ENCODE results near the gene SATB2. TPM values are rescaled to one million over a fixed set of nuclear protein-coding genes. Genes with fewer than 3 reads are reported as not detected.

SATB2 gene
- total RNA-seq, 1 experiment from 2014 or later = 3.0 TPM

DNA sequence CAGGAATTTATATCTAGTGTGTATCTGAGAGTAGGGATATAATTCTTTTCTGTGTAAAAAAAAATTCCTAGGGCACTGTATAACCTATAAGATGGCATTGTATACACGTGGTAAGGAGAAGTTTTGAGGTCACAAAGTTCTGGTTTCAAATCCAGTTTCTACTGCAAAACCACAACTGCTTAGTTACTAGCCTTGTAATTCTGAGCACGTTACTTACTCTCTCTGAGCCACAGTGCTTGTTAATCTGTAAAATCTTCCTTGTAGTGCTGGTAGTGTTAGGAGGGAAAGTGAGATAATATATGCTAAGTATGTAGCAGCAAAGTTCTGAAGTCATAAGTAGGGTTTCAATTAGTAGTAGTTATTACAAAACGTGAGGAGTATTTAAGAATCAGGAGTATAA lies 175.4 kb downstream of the SATB2 start:
- Histone ChIP-seq H4K20me1 (ENCODE audit: low read length) (no peaks in the 10 kb centered on the region), H3K27ac (ENCODE audit: low read length) (no peak overlapping the region), H2AFZ (ENCODE audit: low read length) (no peak overlapping the region), H3K36me3 (ENCODE audit: low read depth, low read length) (no peaks in the 10 kb centered on the region), H3K27me3 (ENCODE audit: low read length) (no peaks in the 10 kb centered on the region), H3K79me2 (ENCODE audit: low read length) (no peaks in the 10 kb centered on the region), H3K4me1 (ENCODE audit: insufficient read depth, low read length) (no peaks in the 10 kb centered on the region), H3K9me3 (ENCODE audit: low read length) (no peaks in the 10 kb centered on the region), H3K9me2 (replicated peaks; ENCODE audit: low read length) (no peaks in the 10 kb centered on the region), H3K4me2 (ENCODE audit: low read length) (no peak overlapping the region), H3K4me3 (ENCODE audit: low read length) (no peak overlapping the region), H3F3A (ENCODE audit: low read length, unreplicated experiment) (no peaks in the 10 kb centered on the region), H3K9ac (ENCODE audit: low read length) (no peak overlapping the region)
- POLR2A ChIA-PET (ENCODE audit: unreplicated experiment) = no interaction called here
- CTCF ChIA-PET = no interaction called here
- no peak for ATAC-seq
- TF ChIP-seq EZH2 (IDR thresholded peaks at IDR 0.05; ENCODE audit: low read length, unreplicated experiment) = no peak
- TF ChIP-seq EZH2phosphoT487 (IDR thresholded peaks at IDR 0.05; ENCODE audit: borderline replicate concordance, low read length) = no peak
- TF ChIP-seq, protein P1, sequence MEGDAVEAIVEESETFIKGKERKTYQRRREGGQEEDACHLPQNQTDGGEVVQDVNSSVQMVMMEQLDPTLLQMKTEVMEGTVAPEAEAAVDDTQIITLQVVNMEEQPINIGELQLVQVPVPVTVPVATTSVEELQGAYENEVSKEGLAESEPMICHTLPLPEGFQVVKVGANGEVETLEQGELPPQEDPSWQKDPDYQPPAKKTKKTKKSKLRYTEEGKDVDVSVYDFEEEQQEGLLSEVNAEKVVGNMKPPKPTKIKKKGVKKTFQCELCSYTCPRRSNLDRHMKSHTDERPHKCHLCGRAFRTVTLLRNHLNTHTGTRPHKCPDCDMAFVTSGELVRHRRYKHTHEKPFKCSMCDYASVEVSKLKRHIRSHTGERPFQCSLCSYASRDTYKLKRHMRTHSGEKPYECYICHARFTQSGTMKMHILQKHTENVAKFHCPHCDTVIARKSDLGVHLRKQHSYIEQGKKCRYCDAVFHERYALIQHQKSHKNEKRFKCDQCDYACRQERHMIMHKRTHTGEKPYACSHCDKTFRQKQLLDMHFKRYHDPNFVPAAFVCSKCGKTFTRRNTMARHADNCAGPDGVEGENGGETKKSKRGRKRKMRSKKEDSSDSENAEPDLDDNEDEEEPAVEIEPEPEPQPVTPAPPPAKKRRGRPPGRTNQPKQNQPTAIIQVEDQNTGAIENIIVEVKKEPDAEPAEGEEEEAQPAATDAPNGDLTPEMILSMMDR (conservative IDR thresholded peaks at IDR 0.05; ENCODE audit: low read depth, low read length) = no peak
- DNase-seq = no peak
- intact Hi-C loops (cut with micrococcal nuclease) = no loop called here
- no TSS peak for BruUV-seq (replicated peaks)

DNA sequence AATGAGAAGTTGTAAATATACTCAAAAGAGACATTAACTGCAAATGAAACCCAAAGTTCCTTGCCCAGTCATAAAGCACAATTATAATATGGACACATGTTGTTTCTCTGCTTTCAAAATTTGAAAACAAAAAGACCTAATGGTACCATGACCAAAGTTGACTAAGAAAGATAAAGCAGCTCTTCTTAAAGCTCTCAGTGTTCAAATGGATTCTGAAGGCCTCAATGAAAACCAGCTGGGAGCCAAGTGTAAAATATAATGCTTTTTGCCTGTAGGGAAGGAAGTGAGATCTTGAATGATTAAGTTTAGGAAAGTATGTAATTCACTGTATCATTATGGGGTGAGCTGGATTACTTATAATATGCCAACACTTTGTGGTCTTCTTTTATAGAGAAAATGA lies 178.6 kb downstream of the SATB2 start:
- ATAC-seq = no peak
- H3K36me3 ChIP-seq (ENCODE audit: low read depth, low read length) = no peaks in the 10 kb centered on the region
- TF ChIP-seq EZH2phosphoT487 (IDR thresholded peaks at IDR 0.05; ENCODE audit: borderline replicate concordance, low read length) (no peak), EZH2 (IDR thresholded peaks at IDR 0.05; ENCODE audit: low read length, unreplicated experiment) (no peak)
- TF ChIP-seq, protein P1 (conservative IDR thresholded peaks at IDR 0.05; ENCODE audit: low read depth, low read length) = no peak
- no TSS peak for BruUV-seq (replicated peaks)
- no peaks in the 10 kb centered on the region for H3K79me2 ChIP-seq (ENCODE audit: low read length)
- no peaks in the 10 kb centered on the region for H4K20me1 ChIP-seq (ENCODE audit: low read length)
- CTCF ChIA-PET = no interaction called here
- H2AFZ ChIP-seq (ENCODE audit: low read length) = no peak overlapping the region
- H3K27me3 ChIP-seq (ENCODE audit: low read length) = no peaks in the 10 kb centered on the region
- no peak overlapping the region for H3K27ac ChIP-seq (ENCODE audit: low read length)
- no peak overlapping the region for H3K4me2 ChIP-seq (ENCODE audit: low read length)
- no peaks in the 10 kb centered on the region for H3K4me1 ChIP-seq (ENCODE audit: insufficient read depth, low read length)
- no peaks in the 10 kb centered on the region for H3K9me3 ChIP-seq (ENCODE audit: low read length)
- DNase-seq = no peak
- intact Hi-C loops (cut with micrococcal nuclease) = no loop called here
- H3K9ac ChIP-seq (ENCODE audit: low read length) = no peak overlapping the region
- POLR2A ChIA-PET (ENCODE audit: unreplicated experiment) = no interaction called here
- H3K4me3 ChIP-seq (ENCODE audit: low read length) = no peak overlapping the region
- no peaks in the 10 kb centered on the region for H3F3A ChIP-seq (ENCODE audit: low read length, unreplicated experiment)
- no peaks in the 10 kb centered on the region for H3K9me2 ChIP-seq (replicated peaks; ENCODE audit: low read length)

DNA sequence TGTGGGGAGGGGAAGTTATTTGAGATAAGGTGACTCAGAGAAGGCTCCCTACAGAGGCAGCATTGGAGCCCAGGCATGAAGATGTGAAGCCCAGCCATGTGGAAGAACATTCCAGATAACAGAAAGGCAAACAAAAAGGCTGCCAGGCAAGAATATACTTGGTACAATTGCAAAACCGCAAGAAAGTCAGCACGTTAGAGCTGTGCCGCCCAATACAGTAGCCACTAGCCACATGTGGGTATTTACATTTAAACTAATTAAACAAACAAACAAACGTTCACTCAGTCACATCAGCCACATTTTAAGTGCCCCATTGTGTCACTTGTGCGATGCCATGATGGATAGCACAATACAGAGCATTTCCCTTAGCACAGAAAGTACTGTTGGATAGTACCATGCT lies 179.6 kb downstream of the SATB2 start:
- POLR2A ChIA-PET (ENCODE audit: unreplicated experiment) = no interaction called here
- TF ChIP-seq EZH2phosphoT487 (IDR thresholded peaks at IDR 0.05; ENCODE audit: borderline replicate concordance, low read length) (no peak), EZH2 (IDR thresholded peaks at IDR 0.05; ENCODE audit: low read length, unreplicated experiment) (no peak)
- TF ChIP-seq, protein P1 (conservative IDR thresholded peaks at IDR 0.05; ENCODE audit: low read depth, low read length) = no peak
- no peak overlapping the region for H3K4me2 ChIP-seq (ENCODE audit: low read length)
- no peaks in the 10 kb centered on the region for H3K9me2 ChIP-seq (replicated peaks; ENCODE audit: low read length)
- no peaks in the 10 kb centered on the region for H4K20me1 ChIP-seq (ENCODE audit: low read length)
- no peaks in the 10 kb centered on the region for H3K9me3 ChIP-seq (ENCODE audit: low read length)
- no peak overlapping the region for H3K9ac ChIP-seq (ENCODE audit: low read length)
- intact Hi-C loops (cut with micrococcal nuclease) = no loop called here
- BruUV-seq (replicated peaks) = no TSS peak
- DNase-seq (peak; percentile 30), ATAC-seq (peak; percentile 48)
- no peaks in the 10 kb centered on the region for H3K79me2 ChIP-seq (ENCODE audit: low read length)
- CTCF ChIA-PET = no interaction called here
- H3F3A ChIP-seq (ENCODE audit: low read length, unreplicated experiment) = no peaks in the 10 kb centered on the region
- no peak overlapping the region for H3K4me3 ChIP-seq (ENCODE audit: low read length)
- no peaks in the 10 kb centered on the region for H3K36me3 ChIP-seq (ENCODE audit: low read depth, low read length)
- H3K4me1 ChIP-seq (ENCODE audit: insufficient read depth, low read length) = peaks cover 6% of the 10 kb centered on the region
- H3K27me3 ChIP-seq (ENCODE audit: low read length) = no peaks in the 10 kb centered on the region
- no peak overlapping the region for H3K27ac ChIP-seq (ENCODE audit: low read length)
- H2AFZ ChIP-seq (ENCODE audit: low read length) = no peak overlapping the region
